Activated B cell treated with CpG ODN at 0.5 μM for 24 hours (primary cell): ENCODE measurements around the gene COBL. TPM values are rescaled to one million over a fixed set of nuclear protein-coding genes. Genes with fewer than 3 reads are reported as not detected.

Experiments used
- ATAC-seq: fragments of 200-7000 bp; cut with Tn5 transposase; one replicate; pipeline ENCODE4 v1.10.0; 2021; ENCODE audit warnings: low read depth, mild to moderate bottlenecking, moderate library complexity
- CTCF ChIA-PET: fragments of 350-600 bp; sonication (Branson Sonifier 250); formaldehyde crosslinking; loops from one replicate; lab custom pipeline; 2021; ENCODE audit warnings: antibody characterized with exemption; lab: Charles Lee
- POLR2A ChIA-PET: fragments of 350-600 bp; sonication (Branson Sonifier 250); formaldehyde crosslinking; loops from one replicate; lab custom pipeline; 2021; ENCODE audit warnings: antibody characterized with exemption; lab: Charles Lee
- DNase-seq: peaks from one replicate; pipeline ENCODE4 v3.0.0; 2022
- H3K27ac Mint-ChIP-seq: one replicate; pipeline ENCODE4 v1.8.0; 2020; ENCODE audit warnings: mixed read lengths
- H3K27me3 Mint-ChIP-seq: one replicate; pipeline ENCODE4 v1.8.0; 2021; ENCODE audit warnings: mixed read lengths
- H3K36me3 Mint-ChIP-seq: one replicate; pipeline ENCODE4 v1.8.0; 2021; ENCODE audit warnings: low read depth, mixed read lengths
- H3K4me1 Mint-ChIP-seq: one replicate; pipeline ENCODE4 v1.8.0; 2021; ENCODE audit warnings: mixed read lengths
- H3K4me3 Mint-ChIP-seq: one replicate; pipeline ENCODE4 v1.8.0; 2020; ENCODE audit warnings: mild to moderate bottlenecking, mixed read lengths
- H3K9me3 Mint-ChIP-seq: one replicate; pipeline ENCODE4 v1.8.0; 2020; ENCODE audit warnings: mixed read lengths
- intact Hi-C: fragments of 100-400 bp; cut with micrococcal nuclease; formaldehyde crosslinking; loops from one replicate; pipeline ENCODE4 v1.15.1; 2024
- total RNA-seq: library from RNA; stranded (reverse); gene quantifications from 2 replicates; pipeline ENCODE4 v1.2.3, GENCODE V29; 2022
- TF ChIP-seq, protein P1 (sequence below): fragments of 200-600 bp; IDR thresholded peaks from one replicate; pipeline ENCODE4 v1.8.0; 2022; ENCODE audit warnings: antibody characterized with exemption, mild to moderate bottlenecking

The COBL gene
- total RNA-seq, 1 donor from 2014 or later = not detected

DNA sequence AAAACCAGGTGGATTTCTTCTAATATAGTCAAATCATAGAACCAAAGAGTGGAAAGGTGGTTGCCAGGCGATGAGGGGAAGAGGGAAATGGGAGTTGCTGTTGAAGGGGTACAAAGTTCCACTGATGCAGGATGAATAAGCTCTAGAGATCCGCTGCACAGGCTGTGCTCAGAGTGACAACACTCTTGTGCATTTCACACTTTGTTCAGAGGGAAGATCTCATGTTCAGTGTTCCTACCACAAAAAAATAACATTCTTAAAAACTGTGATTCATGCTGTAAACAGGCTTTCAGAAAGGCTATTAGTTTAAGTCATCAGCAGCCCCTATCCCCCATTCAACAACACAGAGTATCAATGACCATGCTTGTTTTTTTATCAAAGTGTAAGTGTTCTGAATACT, 213.8 kb downstream of the COBL start:
- CTCF ChIA-PET = no interaction called here
- no peaks in the 10 kb centered on the region for H3K36me3 Mint-ChIP-seq
- POLR2A ChIA-PET = no interaction called here

DNA sequence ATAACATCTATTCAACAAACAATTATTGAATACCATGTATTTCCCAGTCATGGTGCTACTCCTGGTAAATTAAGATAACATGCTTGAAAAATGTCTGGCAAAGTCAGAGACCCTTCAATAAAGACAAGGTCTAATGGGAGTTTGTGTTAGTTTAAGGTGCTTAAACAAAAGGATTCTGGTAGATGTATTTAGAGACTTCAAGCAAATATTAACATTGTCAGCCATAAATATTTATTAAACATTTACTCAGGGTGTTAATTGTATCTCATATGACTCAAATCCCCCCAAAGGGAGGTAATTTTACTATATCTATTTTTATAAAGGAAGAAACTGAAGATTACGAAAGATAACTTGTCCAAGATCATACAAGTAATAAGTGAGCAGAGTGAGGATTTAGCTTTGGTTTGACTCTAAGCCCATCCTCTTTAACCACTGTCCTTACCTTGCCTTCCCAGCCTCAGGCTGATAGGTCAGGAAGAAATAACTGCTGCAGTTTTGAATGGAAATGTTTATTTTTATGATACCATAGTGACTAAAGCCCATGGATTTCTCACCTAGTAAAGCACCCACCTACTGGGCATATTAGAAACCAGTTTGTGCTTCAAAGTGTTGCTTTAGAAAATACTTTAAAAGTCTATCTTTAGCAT, 215.4 kb downstream of the COBL start:
- no peak for ATAC-seq
- TF ChIP-seq, protein P1, sequence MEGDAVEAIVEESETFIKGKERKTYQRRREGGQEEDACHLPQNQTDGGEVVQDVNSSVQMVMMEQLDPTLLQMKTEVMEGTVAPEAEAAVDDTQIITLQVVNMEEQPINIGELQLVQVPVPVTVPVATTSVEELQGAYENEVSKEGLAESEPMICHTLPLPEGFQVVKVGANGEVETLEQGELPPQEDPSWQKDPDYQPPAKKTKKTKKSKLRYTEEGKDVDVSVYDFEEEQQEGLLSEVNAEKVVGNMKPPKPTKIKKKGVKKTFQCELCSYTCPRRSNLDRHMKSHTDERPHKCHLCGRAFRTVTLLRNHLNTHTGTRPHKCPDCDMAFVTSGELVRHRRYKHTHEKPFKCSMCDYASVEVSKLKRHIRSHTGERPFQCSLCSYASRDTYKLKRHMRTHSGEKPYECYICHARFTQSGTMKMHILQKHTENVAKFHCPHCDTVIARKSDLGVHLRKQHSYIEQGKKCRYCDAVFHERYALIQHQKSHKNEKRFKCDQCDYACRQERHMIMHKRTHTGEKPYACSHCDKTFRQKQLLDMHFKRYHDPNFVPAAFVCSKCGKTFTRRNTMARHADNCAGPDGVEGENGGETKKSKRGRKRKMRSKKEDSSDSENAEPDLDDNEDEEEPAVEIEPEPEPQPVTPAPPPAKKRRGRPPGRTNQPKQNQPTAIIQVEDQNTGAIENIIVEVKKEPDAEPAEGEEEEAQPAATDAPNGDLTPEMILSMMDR = no peak
- intact Hi-C loops = no loop called here
- CTCF ChIA-PET = no interaction called here
- Mint-ChIP-seq H3K27ac (no peak overlapping the region), H3K4me3 (no peak overlapping the region), H3K9me3 (peaks cover 7% of the 10 kb centered on the region), H3K4me1 (no peaks in the 10 kb centered on the region), H3K36me3 (no peaks in the 10 kb centered on the region), H3K27me3 (no peaks in the 10 kb centered on the region)
- no peak for DNase-seq
- POLR2A ChIA-PET = no interaction called here

More for the DNA sequence above, 213.8 kb downstream of the COBL start:
- ATAC-seq (no peak), DNase-seq (no peak)
- Mint-ChIP-seq H3K4me3 (no peak overlapping the region), H3K9me3 (peaks cover 3% of the 10 kb centered on the region), H3K4me1 (no peaks in the 10 kb centered on the region), H3K27ac (no peak overlapping the region), H3K27me3 (no peaks in the 10 kb centered on the region)
- TF ChIP-seq, protein P1 = no peak
- intact Hi-C loops = no loop called here

DNA sequence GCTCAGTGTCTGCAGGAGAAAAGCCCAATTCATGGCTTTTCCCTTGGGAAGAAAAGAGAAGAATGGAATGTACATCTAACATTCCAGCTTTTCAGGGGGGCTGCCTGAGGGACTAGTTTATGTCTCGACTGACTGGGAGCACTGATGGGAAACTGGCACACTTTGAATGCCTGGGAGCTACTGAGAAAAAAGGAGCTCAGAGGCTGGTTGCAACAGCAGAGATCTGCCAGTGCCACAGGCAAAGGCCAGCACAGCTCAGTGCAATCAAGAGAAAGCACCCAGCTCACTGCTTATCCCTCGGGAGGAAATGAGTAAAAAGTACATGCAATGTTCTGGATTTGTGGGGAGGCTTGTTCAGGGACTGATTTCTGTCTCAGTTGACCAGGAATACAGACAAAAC, 226.2 kb downstream of the COBL start:
- DNase-seq (no peak), ATAC-seq (no peak)
- Mint-ChIP-seq H3K36me3 (no peaks in the 10 kb centered on the region), H3K4me3 (no peak overlapping the region), H3K4me1 (no peaks in the 10 kb centered on the region), H3K27ac (no peak overlapping the region), H3K9me3 (peaks cover 25% of the 10 kb centered on the region), H3K27me3 (no peaks in the 10 kb centered on the region)
- TF ChIP-seq, protein P1 = no peak
- POLR2A ChIA-PET = no interaction called here
- CTCF ChIA-PET = no interaction called here
- intact Hi-C loops = no loop called here

DNA sequence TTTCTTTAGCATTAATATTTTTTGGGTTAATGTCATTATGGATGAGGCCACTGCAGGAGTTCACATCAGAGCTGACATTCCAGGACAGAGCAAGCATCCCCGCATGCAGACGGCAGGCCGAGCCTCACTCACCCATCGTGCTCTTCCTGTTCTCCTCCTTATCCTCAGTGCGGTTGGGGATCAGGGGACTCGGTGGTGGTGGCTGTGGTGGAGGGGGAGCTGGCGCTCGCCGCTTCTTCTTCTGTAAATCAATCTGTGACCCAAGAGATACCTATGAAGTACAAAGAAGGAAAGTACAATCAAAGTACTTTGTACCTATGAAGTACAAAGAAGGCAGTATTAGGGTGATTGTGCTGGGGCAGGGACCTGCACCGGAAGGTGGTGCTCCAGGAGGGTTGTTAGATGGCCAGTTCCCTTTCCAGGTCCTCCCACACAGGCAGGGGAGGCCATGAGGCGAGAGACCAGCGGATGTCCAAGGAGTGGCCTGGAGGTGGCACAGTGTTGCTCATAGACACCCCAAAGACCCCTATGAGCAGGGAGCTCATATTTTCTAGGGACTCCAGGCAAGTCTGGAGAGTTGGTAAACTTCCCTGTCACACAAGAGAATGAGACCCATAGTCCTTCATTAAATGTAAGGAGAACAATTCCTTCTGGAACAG, 231.4 kb downstream of the COBL start:
- ChIA-PET CTCF (no interaction called here), POLR2A (no interaction called here)
- TF ChIP-seq, protein P1 = no peak
- Mint-ChIP-seq H3K9me3 (peaks cover 2% of the 10 kb centered on the region), H3K4me3 (no peak overlapping the region), H3K27ac (no peak overlapping the region), H3K36me3 (no peaks in the 10 kb centered on the region), H3K4me1 (no peaks in the 10 kb centered on the region), H3K27me3 (no peaks in the 10 kb centered on the region)
- no peak for DNase-seq
- intact Hi-C loops = no loop called here
- ATAC-seq = no peak

DNA sequence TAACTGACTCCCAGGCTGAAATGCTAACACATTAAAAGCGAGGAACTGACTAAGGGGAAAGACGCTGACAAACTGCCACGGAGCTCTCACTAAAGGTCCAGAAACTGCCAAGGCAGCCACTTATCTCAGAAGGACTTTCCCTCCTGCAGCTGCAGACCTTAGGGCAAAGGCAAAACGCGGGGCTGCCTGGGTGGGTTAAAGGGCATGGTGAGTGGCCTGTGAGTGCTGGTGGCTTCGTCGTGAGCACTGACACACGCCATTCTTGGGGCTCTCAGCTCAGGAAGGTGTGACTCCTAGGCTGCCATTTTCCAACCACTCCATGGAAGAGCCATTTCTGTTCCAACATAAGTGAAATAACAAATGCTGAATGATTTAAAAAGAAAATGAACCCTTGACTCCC, 232.5 kb downstream of the COBL start:
- no peak for ATAC-seq
- intact Hi-C loops = no loop called here
- Mint-ChIP-seq H3K4me1 (no peaks in the 10 kb centered on the region), H3K36me3 (no peaks in the 10 kb centered on the region), H3K9me3 (no peaks in the 10 kb centered on the region), H3K27me3 (no peaks in the 10 kb centered on the region), H3K4me3 (no peak overlapping the region), H3K27ac (no peak overlapping the region)
- ChIA-PET POLR2A (no interaction called here), CTCF (no interaction called here)
- TF ChIP-seq, protein P1 = no peak
- DNase-seq = no peak
